Measurements from ENCODE around the gene CACNA1G. TPM values are rescaled to one million over a fixed set of nuclear protein-coding genes. Genes with fewer than 3 reads are reported as not detected.

Gene CACNA1G
- total and polyA plus RNA-seq, 2 donors (not counting 1 experiment from before 2014, with no cell fraction given): 0.08 to 0.99 TPM

DNA sequence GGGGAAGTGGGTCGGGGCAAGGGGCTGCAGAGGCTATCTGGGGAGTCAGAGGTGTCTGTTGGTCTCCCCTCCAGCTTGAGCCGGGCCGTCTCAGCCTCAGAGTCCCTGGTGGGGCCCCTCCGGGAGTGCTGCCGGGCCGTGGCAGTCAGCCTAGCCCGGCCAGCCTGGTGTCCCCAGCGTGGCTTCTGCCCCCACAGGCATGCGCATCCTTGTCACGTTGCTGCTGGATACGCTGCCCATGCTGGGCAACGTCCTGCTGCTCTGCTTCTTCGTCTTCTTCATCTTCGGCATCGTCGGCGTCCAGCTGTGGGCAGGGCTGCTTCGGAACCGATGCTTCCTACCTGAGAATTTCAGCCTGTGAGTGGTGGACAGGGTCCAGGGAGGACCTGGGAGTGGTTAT, 11.2 kb downstream of the CACNA1G start:
- Histone ChIP-seq H3K36me3 (ENCODE audit: control insufficient read depth, insufficient read depth, low read length) (no peaks in the 10 kb centered on the region), H3K27me3 (ENCODE audit: control insufficient read depth, insufficient read depth, low read length) (peaks cover 9% of the 10 kb centered on the region), H3K9me3 (ENCODE audit: control insufficient read depth, insufficient read depth, low read depth, low read length) (no peaks in the 10 kb centered on the region), H4K20me1 (ENCODE audit: control insufficient read depth, extremely low read depth, insufficient read depth, low read length) (no peaks in the 10 kb centered on the region), H3K4me3 (replicated peaks in 1 of 4; ENCODE audit: control extremely low read depth in 1 of 4, insufficient read depth in 1 of 4, low read depth in 3 of 4, low read length in 4 of 4) (no peak overlapping the region), H3K9ac (ENCODE audit: insufficient read depth, low read length) (no peak overlapping the region), H3K79me2 (ENCODE audit: control insufficient read depth, insufficient read depth, low read length) (no peaks in the 10 kb centered on the region), H3K27ac (ENCODE audit: insufficient read depth, low read length) (no peak overlapping the region), H3K4me1 (ENCODE audit: control insufficient read depth, extremely low read depth, insufficient read depth, low read length) (no peaks in the 10 kb centered on the region), H2AFZ (ENCODE audit: low read length) (no peak overlapping the region), H3K4me2 (ENCODE audit: extremely low read depth, insufficient read depth, low read length) (no peak overlapping the region)
- no peak for DNase-seq (ENCODE audit: low read depth in 2 of 2)
- TF ChIP-seq, protein P1, sequence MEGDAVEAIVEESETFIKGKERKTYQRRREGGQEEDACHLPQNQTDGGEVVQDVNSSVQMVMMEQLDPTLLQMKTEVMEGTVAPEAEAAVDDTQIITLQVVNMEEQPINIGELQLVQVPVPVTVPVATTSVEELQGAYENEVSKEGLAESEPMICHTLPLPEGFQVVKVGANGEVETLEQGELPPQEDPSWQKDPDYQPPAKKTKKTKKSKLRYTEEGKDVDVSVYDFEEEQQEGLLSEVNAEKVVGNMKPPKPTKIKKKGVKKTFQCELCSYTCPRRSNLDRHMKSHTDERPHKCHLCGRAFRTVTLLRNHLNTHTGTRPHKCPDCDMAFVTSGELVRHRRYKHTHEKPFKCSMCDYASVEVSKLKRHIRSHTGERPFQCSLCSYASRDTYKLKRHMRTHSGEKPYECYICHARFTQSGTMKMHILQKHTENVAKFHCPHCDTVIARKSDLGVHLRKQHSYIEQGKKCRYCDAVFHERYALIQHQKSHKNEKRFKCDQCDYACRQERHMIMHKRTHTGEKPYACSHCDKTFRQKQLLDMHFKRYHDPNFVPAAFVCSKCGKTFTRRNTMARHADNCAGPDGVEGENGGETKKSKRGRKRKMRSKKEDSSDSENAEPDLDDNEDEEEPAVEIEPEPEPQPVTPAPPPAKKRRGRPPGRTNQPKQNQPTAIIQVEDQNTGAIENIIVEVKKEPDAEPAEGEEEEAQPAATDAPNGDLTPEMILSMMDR (conservative IDR thresholded peaks at IDR 0.05 in 1 of 2, IDR thresholded peaks at IDR 0.05 in 1 of 2; ENCODE audit: low read depth in 1 of 2, low read length in 2 of 2): no peak
- TF ChIP-seq EZH2 (IDR thresholded peaks at IDR 0.05; ENCODE audit: low read length, missing control alignments): no peak

DNA sequence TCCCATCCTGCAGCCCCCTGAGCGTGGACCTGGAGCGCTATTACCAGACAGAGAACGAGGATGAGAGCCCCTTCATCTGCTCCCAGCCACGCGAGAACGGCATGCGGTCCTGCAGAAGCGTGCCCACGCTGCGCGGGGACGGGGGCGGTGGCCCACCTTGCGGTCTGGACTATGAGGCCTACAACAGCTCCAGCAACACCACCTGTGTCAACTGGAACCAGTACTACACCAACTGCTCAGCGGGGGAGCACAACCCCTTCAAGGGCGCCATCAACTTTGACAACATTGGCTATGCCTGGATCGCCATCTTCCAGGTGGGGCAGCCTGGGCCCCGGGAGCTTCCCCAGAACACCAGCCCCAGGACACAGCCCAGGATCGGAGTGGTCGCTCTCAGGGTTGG, 12.0 kb downstream of the CACNA1G start:
- H3K4me2 ChIP-seq (ENCODE audit: extremely low read depth, insufficient read depth, low read length): no peak overlapping the region
- no peak overlapping the region for H3K9ac ChIP-seq (ENCODE audit: insufficient read depth, low read length)
- H3K4me1 ChIP-seq (ENCODE audit: control insufficient read depth, extremely low read depth, insufficient read depth, low read length): no peaks in the 10 kb centered on the region
- H3K36me3 ChIP-seq (ENCODE audit: control insufficient read depth, insufficient read depth, low read length): no peaks in the 10 kb centered on the region
- no peak overlapping the region for H3K27ac ChIP-seq (ENCODE audit: insufficient read depth, low read length)
- no peak overlapping the region for H2AFZ ChIP-seq (ENCODE audit: low read length)
- H3K27me3 ChIP-seq (ENCODE audit: control insufficient read depth, insufficient read depth, low read length): peaks cover 2% of the 10 kb centered on the region
- TF ChIP-seq EZH2 (IDR thresholded peaks at IDR 0.05; ENCODE audit: low read length, missing control alignments): no peak
- TF ChIP-seq, protein P1 (conservative IDR thresholded peaks at IDR 0.05 in 1 of 2, IDR thresholded peaks at IDR 0.05 in 1 of 2; ENCODE audit: low read depth in 1 of 2, low read length in 2 of 2): no peak
- no peak for DNase-seq (ENCODE audit: low read depth in 2 of 2)
- no peaks in the 10 kb centered on the region for H3K79me2 ChIP-seq (ENCODE audit: control insufficient read depth, insufficient read depth, low read length)
- H4K20me1 ChIP-seq (ENCODE audit: control insufficient read depth, extremely low read depth, insufficient read depth, low read length): no peaks in the 10 kb centered on the region
- H3K4me3 ChIP-seq (replicated peaks in 1 of 4; ENCODE audit: control extremely low read depth in 1 of 4, insufficient read depth in 1 of 4, low read depth in 3 of 4, low read length in 4 of 4): no peak overlapping the region
- no peaks in the 10 kb centered on the region for H3K9me3 ChIP-seq (ENCODE audit: control insufficient read depth, insufficient read depth, low read depth, low read length)

DNA sequence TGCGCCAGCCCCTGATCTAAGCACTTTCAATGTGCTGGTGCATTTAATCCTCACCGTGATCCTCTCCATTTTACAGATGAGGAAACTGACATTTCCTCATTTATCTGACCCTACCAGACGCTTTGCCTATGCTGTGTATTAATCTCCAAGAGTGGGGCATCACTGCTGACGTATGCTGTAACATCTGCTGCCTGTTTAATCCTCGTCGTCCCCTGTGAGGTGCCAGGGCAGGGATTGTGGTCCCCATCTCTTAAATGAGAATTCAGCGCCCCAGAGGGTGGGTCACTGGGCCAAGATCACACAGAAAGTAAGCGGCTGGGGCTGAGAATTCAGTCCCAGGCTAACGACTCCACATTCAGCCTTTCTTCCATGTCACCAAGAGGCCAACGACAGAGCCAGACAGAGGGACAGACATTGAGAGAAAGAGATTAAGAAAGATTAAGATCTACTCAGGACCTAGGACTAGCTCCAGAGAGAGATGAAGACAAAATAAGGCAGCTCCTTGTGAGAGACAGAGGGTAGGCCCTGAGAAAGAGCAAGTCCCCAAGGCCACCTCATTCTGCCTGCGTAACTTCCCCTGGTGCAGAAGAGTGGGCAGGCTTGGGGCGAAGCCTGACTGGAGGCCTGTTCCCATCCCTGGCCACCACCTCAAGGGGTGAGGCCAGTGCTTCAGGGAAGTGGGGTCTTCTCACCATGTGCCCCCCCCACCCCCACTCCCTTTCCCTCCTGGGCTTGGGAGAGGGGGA, 13.5 kb downstream of the CACNA1G start:
- Histone ChIP-seq H2AFZ (ENCODE audit: low read length) (no peak overlapping the region), H3K27me3 (ENCODE audit: control insufficient read depth, insufficient read depth, low read length) (peaks cover under 1% of the 10 kb centered on the region), H3K9me3 (ENCODE audit: control insufficient read depth, insufficient read depth, low read depth, low read length) (no peaks in the 10 kb centered on the region), H3K9ac (ENCODE audit: insufficient read depth, low read length) (no peak overlapping the region), H3K27ac (ENCODE audit: insufficient read depth, low read length) (no peak overlapping the region), H3K36me3 (ENCODE audit: control insufficient read depth, insufficient read depth, low read length) (no peaks in the 10 kb centered on the region), H3K4me3 (replicated peaks in 1 of 4; ENCODE audit: control extremely low read depth in 1 of 4, insufficient read depth in 1 of 4, low read depth in 3 of 4, low read length in 4 of 4) (no peak overlapping the region), H3K4me2 (ENCODE audit: extremely low read depth, insufficient read depth, low read length) (no peak overlapping the region), H3K4me1 (ENCODE audit: control insufficient read depth, extremely low read depth, insufficient read depth, low read length) (no peaks in the 10 kb centered on the region), H3K79me2 (ENCODE audit: control insufficient read depth, insufficient read depth, low read length) (no peaks in the 10 kb centered on the region), H4K20me1 (ENCODE audit: control insufficient read depth, extremely low read depth, insufficient read depth, low read length) (no peaks in the 10 kb centered on the region)
- no peak for TF ChIP-seq EZH2 (IDR thresholded peaks at IDR 0.05; ENCODE audit: low read length, missing control alignments)
- TF ChIP-seq, protein P1 (conservative IDR thresholded peaks at IDR 0.05 in 1 of 2, IDR thresholded peaks at IDR 0.05 in 1 of 2; ENCODE audit: low read depth in 1 of 2, low read length in 2 of 2): no peak
- DNase-seq (ENCODE audit: low read depth in 2 of 2): no peak

Measured in fibroblast of lung (primary cell).